ENCODE measurements around the gene CLEC20A. TPM values are rescaled to one million over a fixed set of nuclear protein-coding genes. Genes with fewer than 3 reads are reported as not detected.
A peak's percentile ranks its signal among the peaks of the same experiment; 100 is the strongest.

CLEC20A gene
- total and polyA plus RNA-seq, 10 donors = 0.57 to 3.6 (median 1.3) TPM; not detected in 2

GRCh38 chr1:178484698-178485225 lies 12.0 kb downstream of the CLEC20A start:
- 25 to 54% (median 40%) methylated on average over 3 of the region's 3 CpGs for WGBS, 5 donors
- Histone ChIP-seq H3K9me3 (no peaks in the 10 kb centered on the region), H3K4me3 (no peak overlapping the region), H3K36me3 (no peaks in the 10 kb centered on the region), H3K4me1 (peaks cover 0 to 31% (median 17%) of the 10 kb centered on the region in 6 donors), H3K27ac (peak overlapping the region in 2 of 8 donors; percentile 12 to 13), H3K27me3 (replicated peaks in 1 of 7) (peaks cover 0 to 20% (median 0%) of the 10 kb centered on the region in 7 donors)
- intact Hi-C loops (cut with DNase I; ENCODE audit: low total_unique reads) = no loop called here
- DNase-seq = no peak
- TF ChIP-seq CTCF (IDR thresholded peaks at IDR 0.05 in 8 of 11, conservative IDR thresholded peaks at IDR 0.05 in 3 of 11) = no peak

- intact Hi-C loops (cut with DNase I; ENCODE audit: low total_unique reads) = no loop called here
- TF ChIP-seq POLR2AphosphoS5 (IDR thresholded peaks at IDR 0.05) (no peak), CTCF (IDR thresholded peaks at IDR 0.05 in 8 of 11, conservative IDR thresholded peaks at IDR 0.05 in 3 of 11) (no peak), POLR2A (IDR thresholded peaks at IDR 0.05) (no peak)
- WGBS, 5 donors = 81 to 93% (median 89%) methylated on average over 5 of the region's 5 CpGs
- no peak for DNase-seq
- Histone ChIP-seq H3K27me3 (replicated peaks in 1 of 7) (peaks cover 0 to 20% (median 0%) of the 10 kb centered on the region in 7 donors), H3K4me1 (peaks cover 0 to 31% (median 17%) of the 10 kb centered on the region in 6 donors), H3K36me3 (no peaks in the 10 kb centered on the region), H3K27ac (no peak overlapping the region), H3K4me3 (no peak overlapping the region), H3K9me3 (no peaks in the 10 kb centered on the region)
Observed at GRCh38 chr1:178483251-178483957, 13.4 kb downstream of the CLEC20A start.

GRCh38 chr1:178477841-178478240 lies 18.9 kb downstream of the CLEC20A start:
- DNase-seq = no peak
- Histone ChIP-seq H3K36me3 (peaks cover 0 to 14% (median 0%) of the 10 kb centered on the region in 6 donors), H3K27ac (no peak overlapping the region), H3K27me3 (replicated peaks in 1 of 7) (no peaks in the 10 kb centered on the region), H3K4me3 (no peak overlapping the region), H3K9me3 (no peaks in the 10 kb centered on the region), H3K4me1 (no peaks in the 10 kb centered on the region)
- intact Hi-C loops (cut with DNase I; ENCODE audit: low total_unique reads) = no loop called here
- WGBS, 5 donors = 17 to 64% (median 42%) methylated on average over 1 of the region's 1 CpG
- TF ChIP-seq POLR2AphosphoS5 (IDR thresholded peaks at IDR 0.05) = no peak
- no peak for TF ChIP-seq CTCF (IDR thresholded peaks at IDR 0.05 in 8 of 11, conservative IDR thresholded peaks at IDR 0.05 in 3 of 11)
- TF ChIP-seq POLR2A (IDR thresholded peaks at IDR 0.05) = no peak

- no peak for DNase-seq
- 72 to 89% (median 84%) methylated on average over 4 of the region's 4 CpGs for WGBS, 5 donors
- TF ChIP-seq POLR2A (IDR thresholded peaks at IDR 0.05) (no peak), POLR2AphosphoS5 (IDR thresholded peaks at IDR 0.05) (no peak), CTCF (IDR thresholded peaks at IDR 0.05 in 8 of 11, conservative IDR thresholded peaks at IDR 0.05 in 3 of 11) (no peak)
- no peaks in the 10 kb centered on the region for H3K27me3 ChIP-seq (replicated peaks in 1 of 7)
- H3K9me3 ChIP-seq = no peaks in the 10 kb centered on the region
- no peaks in the 10 kb centered on the region for H3K4me1 ChIP-seq
- intact Hi-C loops (cut with DNase I; ENCODE audit: low total_unique reads) = no loop called here
- no peak overlapping the region for H3K4me3 ChIP-seq
- H3K27ac ChIP-seq = no peak overlapping the region
- H3K36me3 ChIP-seq = peaks cover 0 to 15% (median 0%) of the 10 kb centered on the region in 6 donors
Observed at GRCh38 chr1:178477373-178477772, 19.4 kb downstream of the CLEC20A start.

Measured in spleen (tissue), 11 donors.